K562 (cell line): ENCODE measurements around the gene OR51G1. TPM values are rescaled to one million over a fixed set of nuclear protein-coding genes. Genes with fewer than 3 reads are reported as not detected.

Experiments
- ASH1L ChIP-seq: fragments of 450-650 bp; IDR thresholded peaks from 2 replicates; pipeline ENCODE4 v1.6.1; 2018; ENCODE audit warnings: borderline replicate concordance, mild to moderate bottlenecking, low read depth; ENCODE audit not compliant: partially characterized antibody
- FOXK2 ChIP-seq, 2 experiments: fragments of 450-650 bp; IDR thresholded peaks in 1 of 2; conservative IDR thresholded peaks in 1 of 2; 2 replicates each; pipeline ENCODE4 v1.6.1; 2016; ENCODE audit warnings: low read depth in 2 of 2, mild to moderate bottlenecking in 1 of 2
- FUS ChIP-seq: fragments of 200-400 bp; formaldehyde crosslinking; optimal IDR thresholded peaks from 2 replicates; pipeline ENCODE3; 2017; ENCODE audit warnings: low read depth, low read length
- GATA2 ChIP-seq: sonication (generic); formaldehyde crosslinking; IDR thresholded peaks from 2 replicates; pipeline ENCODE4 v1.4.0; 2020; ENCODE audit warnings: mild to moderate bottlenecking, missing genetic modification reagents
- HDGF ChIP-seq: fragments of 450-650 bp; IDR thresholded peaks from 2 replicates; pipeline ENCODE4 v1.6.1; 2016
- MAZ ChIP-seq, 2 experiments: fragments of 450-650 bp in 1 of 2; sonication (generic) in 1 of 2; formaldehyde crosslinking; IDR thresholded peaks in 1 of 2; conservative IDR thresholded peaks in 1 of 2; 2 replicates each; pipeline versions ENCODE4 v1.4.0 to v1.5.0; 2020; ENCODE audit warnings: mild to moderate bottlenecking in 1 of 2, missing genetic modification reagents in 1 of 2
- MCM3 ChIP-seq: fragments of 450-650 bp; IDR thresholded peaks from 2 replicates; pipeline ENCODE4 v1.6.1; 2016
- MTA2 ChIP-seq: fragments of 450-650 bp; IDR thresholded peaks from 2 replicates; pipeline ENCODE4 v1.6.1; 2016; ENCODE audit warnings: low read depth
- NFATC3 ChIP-seq: fragments of 450-650 bp; IDR thresholded peaks from 2 replicates; pipeline ENCODE4 v1.6.1; 2017; ENCODE audit warnings: mild to moderate bottlenecking
- NR2C1 ChIP-seq, 2 experiments: fragments of 450-650 bp; IDR thresholded peaks; 2 replicates each; pipeline ENCODE4 v1.6.1; 2017; ENCODE audit warnings: mild to moderate bottlenecking in 2 of 2, antibody characterized with exemption in 1 of 2, inconsistent platforms in 1 of 2, missing compliant biosample characterization in 1 of 2, missing genetic modification characterization in 1 of 2
- NR2C2 ChIP-seq, 2 experiments: fragments of 200-800 bp in 1 of 2; sonication (Bioruptor generic) in 1 of 2; sonication (generic) in 1 of 2; formaldehyde crosslinking in 1 of 2; IDR thresholded peaks; 2 replicates each; pipeline versions ENCODE4 v1.6.1 to v1.8.0; 2016 to 2022; ENCODE audit warnings: mild to moderate bottlenecking in 1 of 2, missing compliant biosample characterization in 1 of 2, missing genetic modification characterization in 1 of 2, missing genetic modification reagents in 1 of 2
- PML ChIP-seq: IDR thresholded peaks from 2 replicates; pipeline ENCODE4 v1.6.1; 2012; ENCODE audit warnings: low read length, inconsistent platforms
- SNIP1 ChIP-seq: fragments of 450-650 bp; IDR thresholded peaks from 2 replicates; pipeline ENCODE4 v1.7.1; 2017; ENCODE audit warnings: low read depth, mild to moderate bottlenecking
- SRSF1 ChIP-seq: fragments of 200-400 bp; formaldehyde crosslinking; IDR thresholded peaks from 2 replicates; pipeline ENCODE4 v1.6.1; 2017; ENCODE audit warnings: mild to moderate bottlenecking, low read depth, low read length, moderate library complexity
- STAT5A ChIP-seq: IDR thresholded peaks from 2 replicates; pipeline ENCODE4 v1.6.1; 2012; ENCODE audit warnings: low read length, inconsistent platforms, borderline replicate concordance
- TEAD4 ChIP-seq, 2 experiments: sonication (generic) in 1 of 2; formaldehyde crosslinking in 1 of 2; IDR thresholded peaks; 2 replicates each; pipeline versions ENCODE4 v1.6.1 to v1.8.0; 2012 to 2022; ENCODE audit warnings: borderline replicate concordance in 1 of 2, inconsistent platforms in 1 of 2, low read length in 1 of 2, mild to moderate bottlenecking in 1 of 2, missing genetic modification reagents in 1 of 2
- ZFX ChIP-seq: sonication (generic); formaldehyde crosslinking; IDR thresholded peaks from 2 replicates; pipeline ENCODE4 v1.8.0; 2022; ENCODE audit warnings: mild to moderate bottlenecking, missing genetic modification reagents, moderate library complexity
- ZNF124 ChIP-seq: sonication (generic); formaldehyde crosslinking; IDR thresholded peaks from 2 replicates; pipeline ENCODE4 v1.8.1; 2022; ENCODE audit warnings: missing genetic modification reagents
- ZNF184 ChIP-seq: sonication (generic); formaldehyde crosslinking; IDR thresholded peaks from 2 replicates; pipeline ENCODE4 v1.5.0; 2020; ENCODE audit warnings: missing genetic modification reagents
- ZNF384 ChIP-seq: IDR thresholded peaks from 2 replicates; pipeline ENCODE4 v1.6.1; 2012; ENCODE audit warnings: low read depth, low read length, improper control_type of control experiment
- ZNF408 ChIP-seq: fragments of 250-450 bp; sonication (Bioruptor Pico); IDR thresholded peaks from 2 replicates; pipeline ENCODE4 v1.4.0; 2020; ENCODE audit warnings: low read depth, mild to moderate bottlenecking, moderate library complexity
- ZNF764 ChIP-seq: fragments of 250-450 bp; sonication (Bioruptor Pico); IDR thresholded peaks from 2 replicates; pipeline ENCODE4 v1.4.0; 2020; ENCODE audit warnings: low read depth, mild to moderate bottlenecking, moderate library complexity
- polyA plus RNA-seq, 8 experiments: library from polyadenylated mRNA; depleted of rRNA in 4 of 8; stranded (reverse) in 5 of 8; unstranded in 3 of 8; fragments of >200 nt; fragmentation: Nextera tagmentation in 2 of 8; fragmentation: Illumina TruSeq in 1 of 8; extraction: Ambion mirVana in 2 of 8; extraction: Trizol in 1 of 8; gene quantifications; 2 replicates each; pipeline versions ENCODE4 v1.2.1 to v1.2.3, GENCODE V29; 2011 to 2014; ENCODE audit warnings: inconsistent platforms in 1 of 8, missing spikeins in 1 of 8
- total RNA-seq, 7 experiments: library from RNA; depleted of rRNA in 6 of 7; stranded (reverse); fragments of >200 nt in 6 of 7; fragmentation: Illumina TruSeq in 2 of 7; extraction: Trizol in 2 of 7; gene quantifications; 2 replicates each; pipeline versions ENCODE4 v1.2.1 to v1.2.3, GENCODE V29; 2011 to 2021; ENCODE audit warnings: low replicate concordance in 1 of 7
- TF ChIP-seq, protein P1 (sequence below): fragments of 250-450 bp; sonication (Bioruptor Pico); IDR thresholded peaks from 2 replicates; pipeline ENCODE4 v1.4.0; 2020; ENCODE audit warnings: mild to moderate bottlenecking, moderate library complexity
- TF ChIP-seq, protein P2 (sequence below): fragments of 450-650 bp; formaldehyde crosslinking; IDR thresholded peaks from 2 replicates; pipeline ENCODE4 v1.4.0; 2022; ENCODE audit warnings: missing genetic modification characterization
- TF ChIP-seq, protein P3 (sequence below): fragments of 450-650 bp; IDR thresholded peaks from 2 replicates; pipeline ENCODE4 v1.6.1; 2014; ENCODE audit warnings: low read depth, mild to moderate bottlenecking, moderate library complexity, borderline replicate concordance

The OR51G1 gene
- total and polyA plus RNA-seq, 9 of the 15 experiments (the other 6 are each of a cell fraction or from before 2014, with no cell fraction given): not detected

DNA sequence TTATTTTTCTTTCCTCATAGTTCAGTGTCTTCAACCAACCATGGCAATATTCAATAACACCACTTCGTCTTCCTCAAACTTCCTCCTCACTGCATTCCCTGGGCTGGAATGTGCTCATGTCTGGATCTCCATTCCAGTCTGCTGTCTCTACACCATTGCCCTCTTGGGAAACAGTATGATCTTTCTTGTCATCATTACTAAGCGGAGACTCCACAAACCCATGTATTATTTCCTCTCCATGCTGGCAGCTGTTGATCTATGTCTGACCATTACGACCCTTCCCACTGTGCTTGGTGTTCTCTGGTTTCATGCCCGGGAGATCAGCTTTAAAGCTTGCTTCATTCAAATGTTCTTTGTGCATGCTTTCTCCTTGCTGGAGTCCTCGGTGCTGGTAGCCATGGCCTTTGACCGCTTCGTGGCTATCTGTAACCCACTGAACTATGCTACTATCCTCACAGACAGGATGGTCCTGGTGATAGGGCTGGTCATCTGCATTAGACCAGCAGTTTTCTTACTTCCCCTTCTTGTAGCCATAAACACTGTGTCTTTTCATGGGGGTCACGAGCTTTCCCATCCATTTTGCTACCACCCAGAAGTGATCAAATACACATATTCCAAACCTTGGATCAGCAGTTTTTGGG is 42.2 kb downstream of the OR51G1 start, which contains the start of gene OR51T1 (continued):
- TF ChIP-seq, protein P1, sequence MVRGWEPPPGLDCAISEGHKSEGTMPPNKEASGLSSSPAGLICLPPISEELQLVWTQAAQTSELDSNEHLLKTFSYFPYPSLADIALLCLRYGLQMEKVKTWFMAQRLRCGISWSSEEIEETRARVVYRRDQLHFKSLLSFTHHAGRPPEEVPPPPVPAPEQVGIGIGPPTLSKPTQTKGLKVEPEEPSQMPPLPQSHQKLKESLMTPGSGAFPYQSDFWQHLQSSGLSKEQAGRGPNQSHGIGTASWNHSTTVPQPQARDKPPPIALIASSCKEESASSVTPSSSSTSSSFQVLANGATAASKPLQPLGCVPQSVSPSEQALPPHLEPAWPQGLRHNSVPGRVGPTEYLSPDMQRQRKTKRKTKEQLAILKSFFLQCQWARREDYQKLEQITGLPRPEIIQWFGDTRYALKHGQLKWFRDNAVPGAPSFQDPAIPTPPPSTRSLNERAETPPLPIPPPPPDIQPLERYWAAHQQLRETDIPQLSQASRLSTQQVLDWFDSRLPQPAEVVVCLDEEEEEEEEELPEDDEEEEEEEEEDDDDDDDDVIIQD: no peak
- TF ChIP-seq MAZ (CRISPR knock-in tag; conservative IDR thresholded peaks at IDR 0.05 in 1 of 2, IDR thresholded peaks at IDR 0.05 in 1 of 2) (no peak), PML (peak; percentile 66; the same call in 1 of the 2 replicates), NR2C2 (CRISPR knock-in tag; IDR thresholded peaks at IDR 0.05) (no peak), NR2C2 (tag; IDR thresholded peaks at IDR 0.05) (peak; percentile 14; the same call in 1 of the 2 replicates), NR2C1 (IDR thresholded peaks at IDR 0.05) (peak; percentile 29; the same call in 1 of the 2 replicates), NR2C1 (tag; IDR thresholded peaks at IDR 0.05) (peak; percentile 56; the same call in 1 of the 2 replicates), GATA2 (CRISPR knock-in tag) (peak; percentile 33; the same call in 1 of the 2 replicates), NFATC3 (no peak), ZFX (no peak), MCM3 (no peak), SRSF1 (no peak), SNIP1 (no peak), ZNF408 (CRISPR knock-in tag) (no peak), ZNF124 (no peak), FUS (no peak), MTA2 (peak; percentile 58), TEAD4 (IDR thresholded peaks at IDR 0.05; ENCODE audit: low read length) (peak; percentile 86), TEAD4 (CRISPR knock-in tag; IDR thresholded peaks at IDR 0.05; ENCODE audit: borderline replicate concordance) (no peak), ZNF384 (no peak), STAT5A (peak; percentile 48; the same call in 1 of the 2 replicates), ZNF184 (CRISPR knock-in tag) (no peak), ZNF764 (CRISPR knock-in tag) (no peak), ASH1L (no peak), HDGF (no peak), FOXK2 (conservative IDR thresholded peaks at IDR 0.05 in 1 of 2, IDR thresholded peaks at IDR 0.05 in 1 of 2; ENCODE audit: low read depth in 2 of 2) (0 out of 4 replicates have a peak, but pooled peaks of 1 of the 2 experiments have one; percentile 46)
- TF ChIP-seq, protein P2, sequence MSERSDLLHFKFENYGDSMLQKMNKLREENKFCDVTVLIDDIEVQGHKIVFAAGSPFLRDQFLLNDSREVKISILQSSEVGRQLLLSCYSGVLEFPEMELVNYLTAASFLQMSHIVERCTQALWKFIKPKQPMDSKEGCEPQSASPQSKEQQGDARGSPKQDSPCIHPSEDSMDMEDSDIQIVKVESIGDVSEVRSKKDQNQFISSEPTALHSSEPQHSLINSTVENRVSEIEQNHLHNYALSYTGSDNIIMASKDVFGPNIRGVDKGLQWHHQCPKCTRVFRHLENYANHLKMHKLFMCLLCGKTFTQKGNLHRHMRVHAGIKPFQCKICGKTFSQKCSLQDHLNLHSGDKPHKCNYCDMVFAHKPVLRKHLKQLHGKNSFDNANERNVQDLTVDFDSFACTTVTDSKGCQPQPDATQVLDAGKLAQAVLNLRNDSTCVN: no peak
- TF ChIP-seq, protein P3, sequence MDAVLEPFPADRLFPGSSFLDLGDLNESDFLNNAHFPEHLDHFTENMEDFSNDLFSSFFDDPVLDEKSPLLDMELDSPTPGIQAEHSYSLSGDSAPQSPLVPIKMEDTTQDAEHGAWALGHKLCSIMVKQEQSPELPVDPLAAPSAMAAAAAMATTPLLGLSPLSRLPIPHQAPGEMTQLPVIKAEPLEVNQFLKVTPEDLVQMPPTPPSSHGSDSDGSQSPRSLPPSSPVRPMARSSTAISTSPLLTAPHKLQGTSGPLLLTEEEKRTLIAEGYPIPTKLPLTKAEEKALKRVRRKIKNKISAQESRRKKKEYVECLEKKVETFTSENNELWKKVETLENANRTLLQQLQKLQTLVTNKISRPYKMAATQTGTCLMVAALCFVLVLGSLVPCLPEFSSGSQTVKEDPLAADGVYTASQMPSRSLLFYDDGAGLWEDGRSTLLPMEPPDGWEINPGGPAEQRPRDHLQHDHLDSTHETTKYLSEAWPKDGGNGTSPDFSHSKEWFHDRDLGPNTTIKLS: no peak
